ENCODE results near the gene HEPACAM2. TPM values are rescaled to one million over a fixed set of nuclear protein-coding genes. Genes with fewer than 3 reads are reported as not detected.
A peak's percentile ranks its signal among the peaks of the same experiment; 100 is the strongest.

The HEPACAM2 gene
- total RNA-seq, 2 experiments from 2014 or later = not detected

DNA sequence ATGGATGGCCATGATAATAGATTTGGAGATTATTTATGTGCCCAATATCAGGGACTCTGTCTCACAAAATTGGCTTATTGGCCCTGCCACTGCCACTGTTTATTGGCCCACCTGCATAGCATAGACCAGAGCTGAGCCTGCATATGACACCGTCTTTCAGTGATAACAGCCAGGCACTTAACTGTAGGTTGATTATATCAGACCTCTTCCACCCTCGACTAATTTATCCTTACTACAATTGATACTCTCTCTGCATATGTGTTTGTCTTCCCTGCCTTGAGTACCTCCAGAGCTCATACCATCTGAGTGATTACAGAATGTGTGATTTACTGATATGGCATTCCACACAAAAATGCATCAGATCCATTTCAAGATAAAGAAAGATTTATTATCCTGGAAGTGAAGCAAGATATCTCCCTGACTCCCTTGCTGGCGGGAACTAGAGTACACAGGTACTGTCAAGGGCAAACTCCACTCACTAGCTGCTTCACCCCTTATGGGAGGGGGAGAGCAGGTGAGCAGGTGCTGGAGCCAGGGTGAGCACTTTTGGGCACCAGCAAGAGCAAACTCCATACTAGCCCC is 65.0 kb downstream of the HEPACAM2 start:
- peaks cover 6% of the 10 kb centered on the region for H3K36me3 Mint-ChIP-seq (ENCODE audit: low read depth)
- CTCF ChIA-PET = no interaction called here
- peaks cover 6% of the 10 kb centered on the region for H3K9me3 Mint-ChIP-seq (ENCODE audit: insufficient read depth)
- H3K27ac Mint-ChIP-seq = no peak overlapping the region
- H3K27me3 Mint-ChIP-seq (ENCODE audit: low read depth) = no peaks in the 10 kb centered on the region
- DNase-seq (no peak), ATAC-seq (no peak)
- H3K4me3 Mint-ChIP-seq = no peak overlapping the region
- peaks cover 11% of the 10 kb centered on the region for H3K4me1 Mint-ChIP-seq (ENCODE audit: low read depth)
- POLR2A ChIA-PET = no interaction called here

DNA sequence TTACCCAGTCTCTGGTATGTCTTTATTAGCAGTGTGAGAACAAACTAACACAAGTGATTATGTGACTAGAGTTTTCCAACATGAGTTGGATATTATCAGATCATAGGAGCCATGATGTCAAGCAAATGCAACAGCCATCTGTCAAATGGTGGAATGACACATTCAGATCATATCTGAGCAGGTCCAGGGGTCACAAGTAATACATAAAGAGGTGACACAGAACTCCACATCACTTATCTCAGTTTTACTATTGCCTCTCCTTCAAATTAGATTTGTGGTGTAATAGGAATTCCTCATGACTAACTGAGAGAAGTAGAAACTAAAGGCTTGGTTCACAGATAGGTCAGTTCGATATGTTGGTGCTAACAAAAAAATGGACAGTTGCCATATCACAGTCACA is 65.9 kb downstream of the HEPACAM2 start:
- Mint-ChIP-seq H3K27me3 (ENCODE audit: low read depth) (no peaks in the 10 kb centered on the region), H3K36me3 (ENCODE audit: low read depth) (peaks cover 4% of the 10 kb centered on the region), H3K27ac (no peak overlapping the region), H3K4me3 (no peak overlapping the region), H3K4me1 (ENCODE audit: low read depth) (peaks cover 9% of the 10 kb centered on the region), H3K9me3 (ENCODE audit: insufficient read depth) (peaks cover 6% of the 10 kb centered on the region)
- POLR2A ChIA-PET = no interaction called here
- CTCF ChIA-PET = no interaction called here
- ATAC-seq (no peak), DNase-seq (no peak)

DNA sequence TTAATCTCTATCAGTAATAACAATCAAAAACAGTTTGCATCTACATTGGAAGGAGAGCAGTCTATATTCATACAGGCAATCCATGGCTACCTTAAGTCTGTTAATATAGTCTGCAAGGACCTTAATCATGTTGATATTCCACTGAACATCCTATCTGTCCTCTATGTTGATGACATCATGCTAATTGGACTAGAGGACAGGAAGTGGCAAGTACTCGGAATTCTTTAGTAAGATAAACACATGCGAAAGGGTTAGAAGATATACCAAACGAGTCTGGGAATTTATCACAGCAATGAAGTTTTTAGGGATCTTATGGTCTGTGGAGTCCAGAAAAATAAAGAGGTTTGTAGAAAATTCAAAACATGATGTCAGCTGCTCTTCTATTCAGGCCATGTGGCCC is 66.8 kb downstream of the HEPACAM2 start:
- DNase-seq (no peak), ATAC-seq (no peak)
- Mint-ChIP-seq H3K4me3 (no peak overlapping the region), H3K36me3 (ENCODE audit: low read depth) (peaks cover 4% of the 10 kb centered on the region), H3K27me3 (ENCODE audit: low read depth) (no peaks in the 10 kb centered on the region), H3K27ac (no peak overlapping the region), H3K4me1 (ENCODE audit: low read depth) (peaks cover 4% of the 10 kb centered on the region), H3K9me3 (ENCODE audit: insufficient read depth) (peaks cover 6% of the 10 kb centered on the region)
- POLR2A ChIA-PET = no interaction called here
- CTCF ChIA-PET = no interaction called here

DNA sequence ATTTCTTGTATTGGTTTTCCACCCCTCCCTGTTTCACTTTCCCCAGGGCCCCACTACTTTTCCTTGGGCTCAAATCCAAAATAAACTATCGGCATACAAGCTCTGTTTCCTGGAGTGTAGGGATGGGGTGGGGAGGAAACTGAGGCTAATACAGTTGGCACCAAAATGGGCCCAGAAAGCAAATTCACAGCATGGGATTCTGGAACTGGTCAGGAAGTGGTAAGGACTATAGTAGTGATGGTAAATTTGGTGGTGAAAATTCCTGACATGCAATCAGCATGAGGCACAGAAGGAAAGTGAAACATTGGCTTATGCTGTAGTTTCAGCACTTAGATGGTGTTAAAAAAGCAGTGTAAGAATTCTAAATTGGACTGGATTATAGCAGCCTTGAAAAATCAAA is 69.4 kb downstream of the HEPACAM2 start:
- POLR2A ChIA-PET = interaction anchor here (0.9 to 1.1 kb wide), 2 partner anchors 13 to 71 kb away, joined by 3 read pairs; no protein-coding TSS in a partner anchor
- H3K9me3 Mint-ChIP-seq (ENCODE audit: insufficient read depth) = no peaks in the 10 kb centered on the region

DNA sequence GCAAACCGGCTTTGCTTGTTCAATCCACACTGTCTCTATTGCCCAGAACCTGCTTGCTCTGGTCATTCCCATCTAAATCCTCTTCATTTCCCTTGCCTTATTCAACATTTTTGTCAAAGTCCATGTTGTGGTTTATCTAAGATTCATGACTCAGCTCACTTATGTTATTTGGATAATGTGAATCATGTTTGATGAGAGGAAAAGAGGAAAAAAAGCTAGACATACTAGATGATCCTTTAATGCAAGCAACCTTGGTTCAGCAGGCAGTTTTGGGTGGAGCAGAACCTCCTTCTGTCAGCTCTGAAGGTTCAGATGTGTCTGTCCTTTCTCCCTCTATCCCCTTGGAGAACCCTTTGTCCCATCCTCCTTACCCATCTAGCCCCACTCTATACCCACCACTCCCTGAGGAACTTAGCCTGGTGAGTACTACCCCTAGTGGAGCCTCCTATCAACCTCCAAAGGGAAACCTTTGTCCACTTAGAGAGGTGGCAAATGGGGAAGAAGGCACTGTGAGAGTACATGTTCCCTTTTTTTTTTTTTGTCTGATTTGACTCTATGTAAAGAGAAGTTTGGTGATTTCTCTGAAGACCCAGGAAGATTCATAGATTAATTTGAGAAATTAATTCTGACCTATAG is 76.0 kb downstream of the HEPACAM2 start:
- Mint-ChIP-seq H3K27ac (no peak overlapping the region), H3K9me3 (ENCODE audit: insufficient read depth) (peaks cover 7% of the 10 kb centered on the region), H3K27me3 (ENCODE audit: low read depth) (no peaks in the 10 kb centered on the region), H3K4me3 (no peak overlapping the region), H3K36me3 (ENCODE audit: low read depth) (peaks cover 29% of the 10 kb centered on the region), H3K4me1 (ENCODE audit: low read depth) (peaks cover 23% of the 10 kb centered on the region)
- no peak for DNase-seq
- ATAC-seq = no peak
- ChIA-PET POLR2A (no interaction called here), CTCF (no interaction called here)

More for the DNA sequence above, 69.4 kb downstream of the HEPACAM2 start:
- H3K36me3 Mint-ChIP-seq (ENCODE audit: low read depth) = no peaks in the 10 kb centered on the region
- peaks cover 4% of the 10 kb centered on the region for H3K4me1 Mint-ChIP-seq (ENCODE audit: low read depth)
- DNase-seq = no peak
- no peak overlapping the region for H3K4me3 Mint-ChIP-seq
- H3K27ac Mint-ChIP-seq = no peak overlapping the region
- ATAC-seq = no peak
- CTCF ChIA-PET = no interaction called here
- no peaks in the 10 kb centered on the region for H3K27me3 Mint-ChIP-seq (ENCODE audit: low read depth)

DNA sequence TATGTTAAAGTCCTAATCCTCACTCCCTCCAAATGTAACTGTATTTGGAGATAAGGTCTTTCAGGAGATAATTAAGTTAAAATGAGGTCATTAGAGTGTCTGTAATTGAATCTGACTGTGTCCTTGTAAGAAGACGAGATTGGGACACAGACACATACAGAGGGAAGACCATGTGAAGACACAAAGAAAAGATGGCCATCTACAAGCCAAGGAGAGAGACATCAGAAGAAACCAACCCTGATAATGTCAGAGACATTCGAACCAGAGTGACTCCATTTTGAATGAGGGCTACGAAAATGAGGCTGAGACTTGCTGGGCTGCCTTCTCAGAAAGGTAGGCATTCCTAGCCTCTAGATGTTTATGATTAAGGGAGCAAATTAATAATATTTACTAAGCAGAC is 77.5 kb downstream of the HEPACAM2 start:
- DNase-seq = no peak
- H3K9me3 Mint-ChIP-seq (ENCODE audit: insufficient read depth) = peaks cover 7% of the 10 kb centered on the region
- ATAC-seq = no peak
- H3K36me3 Mint-ChIP-seq (ENCODE audit: low read depth) = peaks cover 39% of the 10 kb centered on the region
- CTCF ChIA-PET = no interaction called here
- H3K27me3 Mint-ChIP-seq (ENCODE audit: low read depth) = no peaks in the 10 kb centered on the region
- peaks cover 29% of the 10 kb centered on the region for H3K4me1 Mint-ChIP-seq (ENCODE audit: low read depth)
- POLR2A ChIA-PET = no interaction called here
- H3K27ac Mint-ChIP-seq = peak overlapping the region; percentile 86
- H3K4me3 Mint-ChIP-seq = peak overlapping the region; percentile 98

DNA sequence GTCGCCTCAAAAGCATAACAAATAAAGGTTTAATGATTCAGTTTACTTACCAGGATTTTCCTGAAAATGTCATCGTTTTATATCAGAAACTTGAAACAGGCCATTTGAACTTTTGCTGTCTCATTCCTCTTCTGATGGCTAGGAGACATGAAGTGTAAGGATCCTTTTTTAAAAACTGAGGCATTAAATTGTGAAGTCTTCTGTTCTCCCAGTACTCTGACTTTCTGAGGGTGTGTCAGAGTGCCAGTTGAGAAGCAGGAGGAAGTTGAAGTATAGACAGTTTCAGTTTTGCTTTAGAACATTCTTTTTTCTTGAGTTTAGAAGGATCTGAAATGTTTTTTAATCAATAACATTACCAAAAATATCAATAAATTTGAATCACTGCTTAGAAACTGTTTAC is 78.1 kb downstream of the HEPACAM2 start, which contains the start of gene SAMD9L:
SAMD9L (minus strand) TSS at position 242 of the 400 bp plus-strand sequence. CDS start 12,414 bp downstream, outside the sequence.
- ChIA-PET CTCF (interaction anchor here (1.7 to 1.8 kb wide), 2 partner anchors 538 to 724 kb away, joined by 3 to 4 read pairs; no protein-coding TSS in a partner anchor), POLR2A (interaction anchor here (2.6 kb wide), 1 partner anchor 31 kb away, joined by 21 read pairs; the partner anchor contains the start of gene SAMD9)
- ATAC-seq (peak; percentile 65), DNase-seq (peak; percentile 37)
- Mint-ChIP-seq H3K4me1 (ENCODE audit: low read depth) (peaks cover 33% of the 10 kb centered on the region), H3K27ac (peak within 1 kb of the TSS; percentile 88), H3K4me3 (peak within 1 kb of the TSS; percentile 98), H3K27me3 (ENCODE audit: low read depth) (no peaks in the 10 kb centered on the region), H3K36me3 (ENCODE audit: low read depth) (peaks cover 39% of the 10 kb centered on the region), H3K9me3 (ENCODE audit: insufficient read depth) (peaks cover 7% of the 10 kb centered on the region)

DNA sequence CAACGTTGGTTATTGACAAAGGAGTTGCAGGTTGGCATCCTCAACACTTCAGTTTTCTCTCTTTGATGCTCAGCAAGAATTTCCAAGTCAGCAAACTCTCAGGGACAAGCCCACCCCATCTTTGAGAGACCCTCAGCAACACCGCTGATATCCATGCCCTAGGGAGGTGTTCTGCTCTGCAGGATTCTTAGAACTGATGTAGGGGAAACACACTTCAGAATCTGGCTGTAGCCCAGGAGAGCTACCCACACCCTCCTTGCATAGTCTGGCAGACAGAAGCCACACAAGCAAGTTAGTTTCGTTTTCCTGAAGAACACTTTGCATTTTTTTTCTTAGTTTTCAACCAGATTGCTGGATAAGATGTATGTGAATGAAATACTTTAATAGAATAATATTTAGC is 78.9 kb downstream of the HEPACAM2 start:
- peak overlapping the region; percentile 98 for H3K4me3 Mint-ChIP-seq
- ATAC-seq (peak; percentile 93), DNase-seq (peak; percentile 58)
- H3K36me3 Mint-ChIP-seq (ENCODE audit: low read depth) = peaks cover 39% of the 10 kb centered on the region
- H3K27ac Mint-ChIP-seq = peak overlapping the region; percentile 88
- peaks cover 7% of the 10 kb centered on the region for H3K9me3 Mint-ChIP-seq (ENCODE audit: insufficient read depth)
- POLR2A ChIA-PET = interaction anchor here (2.6 kb wide), 1 partner anchor 30 kb away, joined by 21 read pairs; the partner anchor contains the start of gene SAMD9
- no peaks in the 10 kb centered on the region for H3K27me3 Mint-ChIP-seq (ENCODE audit: low read depth)
- peaks cover 33% of the 10 kb centered on the region for H3K4me1 Mint-ChIP-seq (ENCODE audit: low read depth)
- CTCF ChIA-PET = interaction anchor here (1.5 to 1.8 kb wide), 3 partner anchors 11 to 724 kb away, joined by 3 to 4 read pairs (median 3); no protein-coding TSS in a partner anchor

DNA sequence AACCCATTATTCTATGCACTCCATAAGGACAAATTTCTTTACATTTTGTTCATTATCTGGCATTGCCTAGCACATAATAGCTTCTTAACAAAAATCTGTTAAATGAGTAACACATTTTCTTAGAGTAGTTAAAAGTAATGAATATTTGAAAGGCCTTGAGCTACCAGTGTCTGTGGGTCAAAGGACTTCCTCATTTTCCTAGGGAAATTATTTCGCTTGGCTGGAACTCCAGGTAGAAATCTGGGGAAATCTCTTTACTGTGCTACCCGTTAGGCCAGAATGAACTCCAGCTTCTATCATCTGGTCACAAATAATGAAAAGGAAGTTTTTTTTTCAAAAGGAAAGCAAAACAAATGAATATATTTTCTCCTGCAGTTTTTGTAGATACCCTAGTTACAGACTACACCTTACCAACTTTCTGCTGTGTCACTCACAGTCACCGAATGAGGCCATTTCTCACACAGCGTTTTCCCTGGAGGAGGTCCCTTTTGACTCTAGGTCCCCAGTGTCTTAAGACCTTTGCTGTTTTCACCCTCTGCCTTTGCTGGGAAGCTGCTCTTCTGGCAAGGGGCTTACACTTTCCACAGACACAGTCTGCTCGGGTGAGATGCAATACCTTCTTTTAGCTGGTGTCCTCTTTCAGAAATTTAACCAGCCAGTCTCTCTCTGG is 79.7 kb downstream of the HEPACAM2 start:
- Mint-ChIP-seq H3K27ac (peak overlapping the region; percentile 88), H3K9me3 (ENCODE audit: insufficient read depth) (peaks cover 7% of the 10 kb centered on the region), H3K36me3 (ENCODE audit: low read depth) (peaks cover 39% of the 10 kb centered on the region), H3K4me3 (peak overlapping the region; percentile 98), H3K4me1 (ENCODE audit: low read depth) (peaks cover 33% of the 10 kb centered on the region), H3K27me3 (ENCODE audit: low read depth) (no peaks in the 10 kb centered on the region)
- POLR2A ChIA-PET = interaction anchor here (2.6 kb wide), 1 partner anchor 29 kb away, joined by 21 read pairs; the partner anchor contains the start of gene SAMD9
- ATAC-seq (peak; percentile 32), DNase-seq (peak; percentile 35)
- CTCF ChIA-PET = interaction anchor here (0.7 to 2.6 kb wide), 6 partner anchors 10 to 723 kb away, joined by 3 to 11 read pairs (median 3); partner anchors contain the start of gene SAMD9

DNA sequence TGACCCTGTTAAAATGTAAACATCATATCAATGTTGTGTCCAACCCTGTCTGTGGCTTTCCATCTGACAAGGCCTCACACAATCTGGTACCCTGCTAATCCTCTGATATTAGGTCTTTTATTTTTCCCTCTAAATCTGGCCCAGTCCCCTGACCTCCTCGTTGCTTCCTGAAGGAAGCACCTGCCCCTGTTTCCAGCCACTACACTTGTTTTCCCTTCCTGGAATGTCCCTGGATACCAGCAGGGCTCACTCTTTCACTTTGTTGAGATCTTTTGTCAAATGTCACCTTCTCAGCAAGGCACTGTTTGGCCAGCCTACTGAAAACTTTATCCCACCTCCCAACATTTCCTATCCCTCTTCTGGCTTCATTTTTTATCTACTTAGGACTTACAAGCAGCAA is 80.2 kb downstream of the HEPACAM2 start:
- no peak for ATAC-seq
- peak overlapping the region; percentile 70 for H3K27ac Mint-ChIP-seq
- peaks cover 39% of the 10 kb centered on the region for H3K36me3 Mint-ChIP-seq (ENCODE audit: low read depth)
- peaks cover 7% of the 10 kb centered on the region for H3K9me3 Mint-ChIP-seq (ENCODE audit: insufficient read depth)
- ChIA-PET POLR2A (interaction anchor here (2.6 kb wide), 1 partner anchor 29 kb away, joined by 21 read pairs; the partner anchor contains the start of gene SAMD9), CTCF (interaction anchor here (0.7 to 2.6 kb wide), 2 partner anchors 15 to 28 kb away, joined by 3 to 11 read pairs; partner anchors contain the start of gene SAMD9)
- H3K27me3 Mint-ChIP-seq (ENCODE audit: low read depth) = no peaks in the 10 kb centered on the region
- H3K4me1 Mint-ChIP-seq (ENCODE audit: low read depth) = peaks cover 33% of the 10 kb centered on the region
- DNase-seq = no peak
- peak overlapping the region; percentile 98 for H3K4me3 Mint-ChIP-seq

DNA sequence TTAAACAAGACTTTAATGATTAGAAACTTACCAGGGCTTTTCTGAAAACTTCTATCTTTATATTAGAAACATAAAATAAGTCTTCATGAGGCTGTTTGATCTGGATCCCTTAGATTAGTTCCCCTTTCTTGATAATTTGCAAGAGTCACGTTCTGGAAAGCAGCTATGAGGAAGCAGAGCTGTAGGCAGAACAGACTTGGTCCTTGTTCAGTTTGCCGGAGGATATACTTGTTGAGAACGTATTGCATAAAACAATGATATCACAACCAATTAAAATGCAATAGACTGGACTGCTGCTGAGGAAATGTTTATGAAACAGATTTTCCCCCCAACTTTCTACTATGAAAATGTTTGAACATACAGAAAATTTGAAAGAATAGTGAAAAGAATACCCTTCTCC is 80.9 kb downstream of the HEPACAM2 start:
- CTCF ChIA-PET = interaction anchor here (0.5 to 2.6 kb wide), 4 partner anchors 8 to 83 kb away, joined by 3 to 11 read pairs (median 6); partner anchors contain the start of gene SAMD9
- Mint-ChIP-seq H3K27me3 (ENCODE audit: low read depth) (no peaks in the 10 kb centered on the region), H3K9me3 (ENCODE audit: insufficient read depth) (peaks cover 7% of the 10 kb centered on the region), H3K27ac (peak overlapping the region; percentile 10), H3K4me3 (peak overlapping the region; percentile 98), H3K36me3 (ENCODE audit: low read depth) (peaks cover 39% of the 10 kb centered on the region), H3K4me1 (ENCODE audit: low read depth) (peaks cover 33% of the 10 kb centered on the region)
- ATAC-seq (no peak), DNase-seq (no peak)
- POLR2A ChIA-PET = interaction anchor here (1.8 kb wide), 1 partner anchor 12 kb away, joined by 3 read pairs; no protein-coding TSS in a partner anchor
